HG03342 (cell line): ENCODE data around the gene RSPO3.
"Not testable (repeated sequence)": the region's sequence is repeated elsewhere in the genome, so short reads cannot be mapped to it uniquely, and the experiment has no call there.

Experiments
- ATAC-seq: cut with Tn5 transposase; IDR thresholded peaks from one replicate; pipeline ENCODE4 v1.9.1; 2021; ENCODE audit warnings: mild to moderate bottlenecking, moderate library complexity; ENCODE audit not compliant: unreplicated experiment

Gene RSPO3

DNA sequence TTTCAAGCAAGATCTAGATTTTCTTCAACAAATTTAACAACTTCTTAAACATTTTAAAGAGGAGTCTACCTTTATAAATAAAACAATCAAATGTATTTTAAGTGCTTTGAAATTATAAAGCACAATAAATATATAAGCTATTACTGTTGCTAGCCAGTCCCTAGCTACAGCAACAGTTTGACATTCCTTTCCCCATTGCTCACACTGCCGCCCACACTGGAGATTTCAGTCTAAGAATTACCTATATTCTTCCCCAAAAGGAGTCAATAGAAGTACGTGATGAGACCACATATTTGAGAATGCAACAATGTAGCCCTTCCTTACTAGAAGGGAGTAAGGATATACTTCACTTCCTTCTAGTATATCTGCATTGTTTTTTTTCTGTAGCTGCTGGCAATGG, 82.8 kb downstream of the RSPO3 start:
- ATAC-seq = no peak

DNA sequence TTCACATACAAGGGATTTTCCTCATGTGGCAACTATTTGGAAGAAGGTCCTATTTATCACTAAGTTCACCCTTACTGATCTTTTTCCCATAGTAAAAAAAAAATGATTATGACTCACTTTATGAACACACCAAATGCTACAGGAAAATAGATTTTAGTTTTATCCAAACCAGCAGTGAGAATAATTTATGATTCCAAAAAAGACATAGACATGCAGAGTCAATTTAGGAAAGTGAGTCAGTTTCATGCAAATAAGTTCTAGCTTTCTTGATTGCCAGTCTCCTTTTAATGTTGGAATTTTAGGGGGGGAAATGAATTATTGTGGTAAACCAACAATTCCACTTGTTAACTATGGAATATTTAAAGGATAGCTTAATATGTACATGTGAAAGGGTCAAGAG, 84.2 kb downstream of the RSPO3 start:
- ATAC-seq = no peak

GRCh38 chr6:127204281-127204680, 85.8 kb downstream of the RSPO3 start:
- ATAC-seq = no peak

- ATAC-seq = no peak
Observed at GRCh38 chr6:127205036-127205435, 86.6 kb downstream of the RSPO3 start.

DNA sequence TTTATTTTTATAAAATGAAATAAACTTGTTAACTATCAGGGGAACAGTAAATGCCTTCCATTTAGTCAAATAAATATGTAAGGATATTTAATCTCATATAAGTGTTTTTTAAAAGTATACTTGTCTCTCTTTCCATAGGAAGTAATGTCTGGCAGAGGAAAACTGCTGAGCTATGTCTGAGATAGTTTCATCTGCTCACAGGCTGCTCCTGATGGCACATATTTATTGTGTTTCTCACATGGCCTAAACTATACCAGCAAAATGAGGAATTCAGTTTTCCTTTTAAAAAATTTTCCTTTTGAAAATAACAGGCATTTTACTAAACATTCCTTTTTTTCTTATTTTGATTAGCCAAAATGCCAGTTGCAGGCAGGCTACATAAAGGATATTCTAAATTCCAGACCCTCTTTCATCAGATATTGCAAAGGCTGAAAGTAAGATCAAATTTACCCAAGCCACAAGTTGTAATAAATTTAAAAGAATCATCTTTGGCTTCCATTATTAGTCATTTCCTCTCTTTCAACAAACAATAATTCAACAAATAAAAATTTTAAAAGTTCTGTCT, 88.1 kb downstream of the RSPO3 start:
- ATAC-seq = no peak

- ATAC-seq = no peak
Observed at GRCh38 chr6:127207591-127208120, 89.2 kb downstream of the RSPO3 start.

GRCh38 chr6:127210725-127211124, 92.3 kb downstream of the RSPO3 start:
- ATAC-seq = no peak

DNA sequence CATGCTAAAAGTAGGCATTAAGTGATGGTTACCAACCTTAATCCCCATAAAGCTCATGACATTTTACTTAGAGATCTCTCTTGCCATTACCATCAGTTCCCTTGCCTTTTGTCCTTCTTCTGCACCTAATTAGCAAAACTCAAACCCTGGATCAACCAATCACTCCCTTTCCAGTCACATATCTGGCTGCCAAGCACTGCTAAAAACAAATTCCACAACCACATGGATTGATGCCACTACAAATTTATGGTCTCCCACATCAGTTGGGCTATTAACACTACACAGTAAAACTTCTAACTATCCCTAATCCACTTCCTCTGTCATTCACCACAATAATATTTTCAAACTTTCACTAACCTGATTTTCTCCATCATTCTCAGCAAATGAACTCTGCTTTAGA, 93.9 kb downstream of the RSPO3 start:
- no peak for ATAC-seq

GRCh38 chr6:127214032-127214431, 95.6 kb downstream of the RSPO3 start:
- ATAC-seq = not testable (repeated sequence)

- ATAC-seq = not testable (repeated sequence)
Observed at GRCh38 chr6:127214531-127214930, 96.1 kb downstream of the RSPO3 start.

- ATAC-seq = no peak
Observed at GRCh38 chr6:127215931-127216330, 97.5 kb downstream of the RSPO3 start.

DNA sequence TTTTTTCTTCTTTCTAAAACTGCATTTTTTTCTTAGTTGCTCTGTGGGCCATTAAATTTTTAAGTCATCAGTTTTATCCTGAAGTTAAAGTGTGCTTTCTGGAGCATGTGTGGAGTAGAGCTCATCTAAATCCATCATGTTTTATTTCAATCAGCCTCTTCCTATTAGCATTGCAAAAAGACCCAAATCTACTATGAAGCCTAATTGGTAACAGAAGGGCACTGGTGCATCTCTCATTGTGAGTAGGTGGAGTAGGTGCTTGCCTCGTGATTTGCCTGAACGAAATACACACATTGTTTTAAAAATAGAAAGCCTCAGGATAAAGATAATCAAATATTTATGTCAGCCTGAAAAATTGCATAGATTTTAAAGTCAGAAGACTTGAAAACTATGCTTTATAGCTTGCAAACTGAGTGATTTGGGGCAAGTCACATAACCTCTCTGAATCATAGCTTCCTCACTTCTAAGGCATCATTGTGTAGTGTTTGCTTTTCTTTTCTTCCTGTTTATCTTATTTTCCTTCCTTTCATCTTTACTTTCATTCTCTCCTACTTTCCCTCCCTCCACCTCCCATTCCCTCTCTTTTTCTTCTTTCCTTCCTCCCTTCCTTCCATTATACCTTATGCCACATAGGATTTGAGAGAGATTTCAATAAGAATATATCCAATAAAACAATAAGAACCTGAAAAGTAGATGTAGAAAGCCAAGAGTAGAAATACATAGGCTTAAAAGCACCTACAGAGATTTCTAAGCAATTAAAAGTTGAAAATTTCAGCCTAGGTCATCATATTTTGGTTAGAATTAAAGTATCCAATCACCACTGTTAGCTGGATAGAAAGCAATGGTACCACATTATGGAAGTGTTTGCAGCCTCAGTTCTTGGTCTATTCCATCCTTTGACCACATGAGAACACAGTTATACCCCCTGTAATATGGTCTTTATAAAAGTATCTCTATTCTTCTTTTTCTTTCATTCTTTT, 98.6 kb downstream of the RSPO3 start:
- no peak for ATAC-seq

DNA sequence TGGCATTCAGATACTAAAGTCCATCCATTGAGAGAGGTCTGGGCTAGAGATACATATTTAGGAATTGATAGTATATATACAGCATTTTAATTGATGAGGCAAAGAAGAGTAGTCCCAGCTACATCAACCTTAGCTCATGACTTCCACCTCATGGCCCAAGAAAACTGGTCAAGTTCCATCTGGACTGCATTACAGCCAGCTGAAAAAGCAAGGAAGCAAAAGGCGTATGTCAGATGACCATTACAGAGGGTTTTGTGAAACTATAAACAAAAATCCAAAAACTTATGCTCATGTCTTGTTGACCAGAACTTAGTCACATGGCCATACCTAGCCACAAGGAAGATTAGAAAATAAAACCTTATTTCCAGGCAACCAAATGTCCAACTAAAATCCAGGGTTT, 101.4 kb downstream of the RSPO3 start:
- no peak for ATAC-seq

- no peak for ATAC-seq
Observed at GRCh38 chr6:127221201-127221600, 102.7 kb downstream of the RSPO3 start.

GRCh38 chr6:127222418-127222817, 103.9 kb downstream of the RSPO3 start:
- ATAC-seq = no peak

GRCh38 chr6:127225497-127225896, 107.0 kb downstream of the RSPO3 start:
- ATAC-seq = no peak

DNA sequence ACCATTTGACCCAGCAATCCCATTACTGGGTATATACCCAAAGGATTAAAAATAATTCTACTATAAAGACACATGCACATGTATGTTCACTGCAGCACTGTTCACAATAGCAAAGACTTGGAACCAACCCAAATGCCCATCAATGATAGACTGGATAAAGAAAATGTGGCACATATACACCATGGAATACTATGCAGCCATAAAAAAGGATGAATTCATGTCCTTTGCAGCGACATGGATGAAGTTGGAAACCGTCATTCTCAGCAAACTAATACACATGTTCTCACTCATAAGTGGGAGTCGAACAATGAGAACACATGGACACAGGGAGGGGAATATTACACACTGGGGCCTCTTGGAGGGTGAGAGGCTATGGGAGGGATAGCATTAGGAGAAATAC, 115.3 kb downstream of the RSPO3 start:
- ATAC-seq = not testable (repeated sequence)

DNA sequence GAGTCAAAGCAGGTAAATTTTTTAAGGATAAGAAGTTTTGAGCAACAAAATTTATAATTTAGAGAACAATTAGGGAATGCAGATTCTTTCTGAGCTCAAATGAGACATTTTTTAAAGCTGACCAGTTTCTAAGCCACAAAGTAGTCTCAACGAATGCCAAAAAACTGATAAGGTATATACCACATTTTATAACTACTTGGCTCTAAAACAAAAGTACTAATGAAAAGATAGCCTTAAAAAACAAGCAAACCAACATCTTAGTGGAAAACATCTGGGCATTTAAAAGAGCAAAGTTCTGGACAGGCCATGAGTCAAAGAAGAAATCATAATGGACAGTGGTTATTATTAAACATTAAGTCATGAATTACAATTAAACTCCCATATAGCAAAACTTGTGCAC, 125.0 kb downstream of the RSPO3 start:
- ATAC-seq = no peak
